Measurements from ENCODE around the gene F2RL1.

The F2RL1 gene

GRCh38 chr5:76863001-76863400 is 44.2 kb downstream of the F2RL1 start:
- no peak for TF ChIP-seq CTCF (IDR thresholded peaks at IDR 0.05; ENCODE audit: low read depth, low read length)
- no peak overlapping the region for H3K4me3 ChIP-seq (ENCODE audit: low read depth, low read length)

GRCh38 chr5:76866503-76866902 is 47.7 kb downstream of the F2RL1 start:
- H3K4me3 ChIP-seq (ENCODE audit: low read depth, low read length), result no peak overlapping the region
- no peak for TF ChIP-seq CTCF (IDR thresholded peaks at IDR 0.05; ENCODE audit: low read depth, low read length)

- H3K4me3 ChIP-seq (ENCODE audit: low read depth, low read length), result no peak overlapping the region
- no peak for TF ChIP-seq CTCF (IDR thresholded peaks at IDR 0.05; ENCODE audit: low read depth, low read length)
Measured at GRCh38 chr5:76867038-76867437, 48.2 kb downstream of the F2RL1 start.

GRCh38 chr5:76867827-76868693 is 49.2 kb downstream of the F2RL1 start:
- no peak overlapping the region for H3K4me3 ChIP-seq (ENCODE audit: low read depth, low read length)
- peak; percentile 63 for TF ChIP-seq CTCF (IDR thresholded peaks at IDR 0.05; ENCODE audit: low read depth, low read length)

GRCh38 chr5:76870046-76870445 is 51.2 kb downstream of the F2RL1 start:
- TF ChIP-seq CTCF (IDR thresholded peaks at IDR 0.05; ENCODE audit: low read depth, low read length), result no peak
- H3K4me3 ChIP-seq (ENCODE audit: low read depth, low read length), result no peak overlapping the region

GRCh38 chr5:76874088-76874581 is 55.3 kb downstream of the F2RL1 start:
- H3K4me3 ChIP-seq (ENCODE audit: low read depth, low read length), result no peak overlapping the region
- TF ChIP-seq CTCF (IDR thresholded peaks at IDR 0.05; ENCODE audit: low read depth, low read length), result no peak
